Limb (tissue), 2 donors: ENCODE data around the gene PORCN.
A peak's percentile ranks its signal among the peaks of the same experiment; 100 is the strongest.
"Not testable (repeated sequence)": the region's sequence is repeated elsewhere in the genome, so short reads cannot be mapped to it uniquely, and the experiment has no call there.

Experiments used
- DNase-seq, 2 donors: peaks; one replicate each; pipeline ENCODE4 v3.0.0-alpha.2; 2016; ENCODE audit errors: extremely low spot score in 2 of 2

The PORCN gene

GRCh38 chrX:48539345-48540027 lies 30.7 kb downstream of the PORCN start, which contains the start of gene TBC1D25:
TBC1D25 (plus strand) TSS chrX:48539714; CDS start chrX:48539798, 84 bp downstream.
- DNase-seq: peak; percentile 89 to 95

- DNase-seq: peak in 1 of 2 donors; percentile 8
These were observed 31.2 kb downstream of the PORCN start for GRCh38 chrX:48540028-48540375.

- DNase-seq: no peak
These were observed 31.7 kb downstream of the PORCN start for GRCh38 chrX:48540480-48540879.

GRCh38 chrX:48541140-48541814 lies 32.5 kb downstream of the PORCN start:
- DNase-seq: no peak

- no peak for DNase-seq
These were observed 40.1 kb downstream of the PORCN start for GRCh38 chrX:48548871-48549270.

- not testable (repeated sequence) for DNase-seq
These were observed 47.0 kb downstream of the PORCN start for GRCh38 chrX:48555731-48556325.

GRCh38 chrX:48558271-48558670 lies 49.5 kb downstream of the PORCN start:
- no peak for DNase-seq

GRCh38 chrX:48559636-48560035 lies 50.8 kb downstream of the PORCN start:
- DNase-seq: no peak

- DNase-seq: no peak
These were observed 51.3 kb downstream of the PORCN start for GRCh38 chrX:48560056-48560455.

- no peak for DNase-seq
These were observed 51.9 kb downstream of the PORCN start for GRCh38 chrX:48560681-48561080.

GRCh38 chrX:48569958-48570357 lies 61.2 kb downstream of the PORCN start:
- DNase-seq: no peak
